Nephron (organoid): ENCODE data around the gene PRICKLE2.

Experiments
- H3K27ac Mint-ChIP-seq, 3 experiments: 2 replicates each; pipeline ENCODE4 v1.8.0; 2020; ENCODE audit warnings: mixed read lengths in 3 of 3, mild to moderate bottlenecking in 2 of 3, moderate library complexity in 1 of 3
- H3K27me3 Mint-ChIP-seq: 2 replicates; pipeline ENCODE4 v1.8.0; 2021; ENCODE audit warnings: low read depth, mild to moderate bottlenecking, moderate library complexity, mixed read lengths
- H3K36me3 Mint-ChIP-seq: 2 replicates; pipeline ENCODE4 v1.8.0; 2020; ENCODE audit warnings: low read depth, mixed read lengths
- H3K4me1 Mint-ChIP-seq: 2 replicates; pipeline ENCODE4 v1.8.0; 2020; ENCODE audit warnings: mixed read lengths
- H3K4me3 Mint-ChIP-seq, 3 experiments: 2 replicates each; pipeline ENCODE4 v1.8.0; 2020; ENCODE audit warnings: mild to moderate bottlenecking in 3 of 3, mixed read lengths in 3 of 3, moderate library complexity in 2 of 3
- H3K9me3 Mint-ChIP-seq: 2 replicates; pipeline ENCODE4 v1.8.0; 2020; ENCODE audit warnings: mixed read lengths
- TF ChIP-seq, protein P1 (sequence below), 3 experiments: fragments of 200-600 bp; sonication (generic); IDR thresholded peaks; one replicate each; pipeline ENCODE4 v1.5.0; 2021; ENCODE audit warnings: antibody characterized with exemption in 3 of 3; ENCODE audit not compliant: unreplicated experiment in 3 of 3

PRICKLE2 gene

GRCh38 chr3:64173563-64173962 lies 51.7 kb downstream of the PRICKLE2 start:
- peaks cover 32% of the 10 kb centered on the region for H3K36me3 Mint-ChIP-seq

DNA sequence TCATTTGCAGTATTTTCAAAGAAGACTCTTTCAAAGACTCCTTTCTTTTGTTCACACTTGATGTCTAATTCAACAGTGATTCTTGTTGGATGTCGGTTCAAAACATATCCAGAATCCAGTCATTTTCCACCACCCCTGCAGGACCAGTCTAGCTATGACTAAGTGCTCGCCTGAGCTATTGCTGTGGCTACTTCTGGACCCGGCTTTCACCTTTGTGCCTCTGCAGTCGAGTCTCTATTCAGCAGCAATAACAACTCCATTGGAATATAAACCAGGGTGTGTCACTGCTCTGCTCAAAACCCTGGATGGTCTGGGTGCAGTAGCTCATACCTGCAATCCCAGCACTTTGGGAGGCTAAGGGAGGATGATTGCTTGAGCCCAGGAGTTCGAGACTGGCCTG lies 55.0 kb downstream of the PRICKLE2 start:
- Mint-ChIP-seq H3K36me3 (peaks cover 23% of the 10 kb centered on the region), H3K9me3 (peaks cover 3% of the 10 kb centered on the region), H3K4me1 (peaks cover 10% of the 10 kb centered on the region), H3K27me3 (no peaks in the 10 kb centered on the region), H3K27ac (no peak overlapping the region), H3K4me3 (no peak overlapping the region)
- TF ChIP-seq, protein P1, sequence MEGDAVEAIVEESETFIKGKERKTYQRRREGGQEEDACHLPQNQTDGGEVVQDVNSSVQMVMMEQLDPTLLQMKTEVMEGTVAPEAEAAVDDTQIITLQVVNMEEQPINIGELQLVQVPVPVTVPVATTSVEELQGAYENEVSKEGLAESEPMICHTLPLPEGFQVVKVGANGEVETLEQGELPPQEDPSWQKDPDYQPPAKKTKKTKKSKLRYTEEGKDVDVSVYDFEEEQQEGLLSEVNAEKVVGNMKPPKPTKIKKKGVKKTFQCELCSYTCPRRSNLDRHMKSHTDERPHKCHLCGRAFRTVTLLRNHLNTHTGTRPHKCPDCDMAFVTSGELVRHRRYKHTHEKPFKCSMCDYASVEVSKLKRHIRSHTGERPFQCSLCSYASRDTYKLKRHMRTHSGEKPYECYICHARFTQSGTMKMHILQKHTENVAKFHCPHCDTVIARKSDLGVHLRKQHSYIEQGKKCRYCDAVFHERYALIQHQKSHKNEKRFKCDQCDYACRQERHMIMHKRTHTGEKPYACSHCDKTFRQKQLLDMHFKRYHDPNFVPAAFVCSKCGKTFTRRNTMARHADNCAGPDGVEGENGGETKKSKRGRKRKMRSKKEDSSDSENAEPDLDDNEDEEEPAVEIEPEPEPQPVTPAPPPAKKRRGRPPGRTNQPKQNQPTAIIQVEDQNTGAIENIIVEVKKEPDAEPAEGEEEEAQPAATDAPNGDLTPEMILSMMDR (IDR thresholded peaks at IDR 0.05; ENCODE audit: unreplicated experiment in 3 of 3): no peak

More at GRCh38 chr3:64173563-64173962, 51.7 kb downstream of the PRICKLE2 start:
- no peaks in the 10 kb centered on the region for H3K27me3 Mint-ChIP-seq
- no peak overlapping the region for H3K27ac Mint-ChIP-seq
- H3K4me3 Mint-ChIP-seq: no peak overlapping the region
- peaks cover 7% of the 10 kb centered on the region for H3K9me3 Mint-ChIP-seq
- H3K4me1 Mint-ChIP-seq: no peaks in the 10 kb centered on the region
- TF ChIP-seq, protein P1 (IDR thresholded peaks at IDR 0.05; ENCODE audit: unreplicated experiment in 3 of 3): no peak

- Mint-ChIP-seq H3K27ac (peak overlapping the region in 1 of 3 experiments; percentile 56), H3K4me3 (no peak overlapping the region), H3K27me3 (no peaks in the 10 kb centered on the region), H3K9me3 (peaks cover 3% of the 10 kb centered on the region), H3K4me1 (peaks cover 29% of the 10 kb centered on the region), H3K36me3 (peaks cover 26% of the 10 kb centered on the region)
- TF ChIP-seq, protein P1 (IDR thresholded peaks at IDR 0.05; ENCODE audit: unreplicated experiment in 3 of 3): no peak
Observed at GRCh38 chr3:64167868-64168267, 57.4 kb downstream of the PRICKLE2 start.

GRCh38 chr3:64167351-64167750 lies 57.9 kb downstream of the PRICKLE2 start:
- peaks cover 32% of the 10 kb centered on the region for H3K4me1 Mint-ChIP-seq
- H3K27me3 Mint-ChIP-seq: no peaks in the 10 kb centered on the region
- TF ChIP-seq, protein P1 (IDR thresholded peaks at IDR 0.05; ENCODE audit: unreplicated experiment in 3 of 3): no peak
- H3K27ac Mint-ChIP-seq: peak overlapping the region in 2 of 3 experiments; percentile 48 to 56
- peaks cover 3% of the 10 kb centered on the region for H3K9me3 Mint-ChIP-seq
- peaks cover 22% of the 10 kb centered on the region for H3K36me3 Mint-ChIP-seq
- no peak overlapping the region for H3K4me3 Mint-ChIP-seq

GRCh38 chr3:64166584-64167162 lies 58.6 kb downstream of the PRICKLE2 start:
- Mint-ChIP-seq H3K27me3 (no peaks in the 10 kb centered on the region), H3K9me3 (peaks cover 3% of the 10 kb centered on the region), H3K4me1 (peaks cover 39% of the 10 kb centered on the region), H3K4me3 (no peak overlapping the region), H3K27ac (peak overlapping the region in 1 of 3 experiments; percentile 56), H3K36me3 (peaks cover 17% of the 10 kb centered on the region)
- TF ChIP-seq, protein P1 (IDR thresholded peaks at IDR 0.05; ENCODE audit: unreplicated experiment in 3 of 3): no peak

- TF ChIP-seq, protein P1 (IDR thresholded peaks at IDR 0.05; ENCODE audit: unreplicated experiment in 3 of 3): no peak
- Mint-ChIP-seq H3K36me3 (peaks cover 19% of the 10 kb centered on the region), H3K27ac (peak overlapping the region; percentile 81 to 92 (median 88)), H3K4me1 (peaks cover 62% of the 10 kb centered on the region), H3K27me3 (peaks cover 3% of the 10 kb centered on the region), H3K9me3 (no peaks in the 10 kb centered on the region), H3K4me3 (no peak overlapping the region)
Observed at GRCh38 chr3:64164349-64164748, 60.9 kb downstream of the PRICKLE2 start.
